Neural crest cell (in vitro differentiated cells): Measurements from ENCODE around the gene PPM1E. TPM values are rescaled to one million over a fixed set of nuclear protein-coding genes. Genes with fewer than 3 reads are reported as not detected.
A peak's percentile ranks its signal among the peaks of the same experiment; 100 is the strongest.

Source experiments
- DNase-seq: peaks from one replicate; pipeline ENCODE4 v3.0.0; 2021; ENCODE audit warnings: low read depth, mixed read lengths, low spot score
- H3K27ac Mint-ChIP-seq: one replicate; pipeline ENCODE4 v1.8.0; 2021; ENCODE audit warnings: mild to moderate bottlenecking, mixed read lengths; ENCODE audit not compliant: unreplicated experiment
- H3K27me3 Mint-ChIP-seq: 2 replicates; pipeline ENCODE4 v1.8.0; 2021; ENCODE audit warnings: low read depth, mild to moderate bottlenecking, mixed read lengths
- H3K36me3 Mint-ChIP-seq: 2 replicates; pipeline ENCODE4 v1.8.0; 2021; ENCODE audit warnings: low read depth, mild to moderate bottlenecking, mixed read lengths
- H3K4me1 Mint-ChIP-seq: 2 replicates; pipeline ENCODE4 v1.8.0; 2021; ENCODE audit warnings: mixed read lengths
- H3K4me3 Mint-ChIP-seq: one replicate; pipeline ENCODE4 v1.8.0; 2021; ENCODE audit warnings: mild to moderate bottlenecking, mixed read lengths
- H3K9me3 Mint-ChIP-seq: 2 replicates; pipeline ENCODE4 v1.8.0; 2021; ENCODE audit warnings: mixed read lengths
- CTCF ChIP-seq: fragments of 200-600 bp; sonication (generic); conservative IDR thresholded peaks from 2 replicates; pipeline ENCODE4 v1.5.0; 2021; ENCODE audit warnings: antibody characterized with exemption, mild to moderate bottlenecking
- total RNA-seq: library from RNA; stranded (reverse); gene quantifications from 2 replicates; pipeline ENCODE4 v1.2.1, GENCODE V29; 2021

PPM1E gene
- total RNA-seq, 1 donor from 2014 or later: 15.2 TPM

- Mint-ChIP-seq H3K9me3 (no peaks in the 10 kb centered on the region), H3K4me1 (peaks cover 18% of the 10 kb centered on the region), H3K27ac (peak overlapping the region; percentile 24), H3K4me3 (no peak overlapping the region), H3K27me3 (no peaks in the 10 kb centered on the region), H3K36me3 (peaks cover 7% of the 10 kb centered on the region)
- TF ChIP-seq CTCF: no peak
- DNase-seq: no peak
Measured at GRCh38 chr17:59026176-59026939, 270.7 kb downstream of the PPM1E start.

DNA sequence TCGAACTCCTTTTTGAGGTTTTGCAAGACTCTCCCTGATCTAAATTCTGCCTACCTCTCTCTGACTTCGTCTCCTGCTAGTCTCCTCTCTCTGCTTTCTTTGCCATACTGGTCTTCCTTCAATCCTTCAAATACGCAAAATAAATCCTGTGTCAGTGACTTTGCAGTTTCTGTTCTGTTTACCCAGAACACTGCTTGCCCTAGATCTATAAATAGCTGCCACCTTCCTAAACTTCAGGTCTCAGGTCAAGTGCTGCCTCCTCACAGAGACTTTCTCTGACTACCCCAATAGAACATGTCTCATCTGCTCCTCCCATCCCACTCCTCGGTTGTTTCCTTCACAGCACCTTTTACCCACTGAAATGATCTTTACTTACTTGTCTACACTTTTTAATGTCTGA is 272.1 kb downstream of the PPM1E start:
- Mint-ChIP-seq H3K4me1 (peaks cover 18% of the 10 kb centered on the region), H3K27ac (peak overlapping the region; percentile 8), H3K36me3 (peaks cover 5% of the 10 kb centered on the region), H3K27me3 (no peaks in the 10 kb centered on the region), H3K9me3 (no peaks in the 10 kb centered on the region), H3K4me3 (no peak overlapping the region)
- no peak for DNase-seq
- no peak for TF ChIP-seq CTCF

DNA sequence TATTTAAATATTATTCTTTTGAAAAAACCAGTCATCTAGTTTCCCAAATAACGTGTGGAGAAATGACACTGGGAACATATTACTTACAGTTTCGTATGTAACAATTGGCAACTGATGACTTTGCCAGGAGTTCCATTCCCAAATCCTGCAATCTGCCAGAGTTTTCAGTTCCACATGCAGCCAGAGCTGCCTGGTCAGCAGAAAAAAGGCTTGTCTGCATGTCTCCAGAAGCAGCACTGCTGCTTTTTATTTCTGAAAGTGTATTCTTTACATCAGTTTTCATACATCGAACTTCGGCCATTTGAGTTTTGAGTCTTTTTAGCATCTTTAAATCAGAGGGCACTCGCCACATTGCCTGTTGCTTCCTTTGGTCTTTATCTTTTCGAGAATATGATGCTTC is 272.7 kb downstream of the PPM1E start:
- DNase-seq: no peak
- H3K4me1 Mint-ChIP-seq: peaks cover 18% of the 10 kb centered on the region

DNA sequence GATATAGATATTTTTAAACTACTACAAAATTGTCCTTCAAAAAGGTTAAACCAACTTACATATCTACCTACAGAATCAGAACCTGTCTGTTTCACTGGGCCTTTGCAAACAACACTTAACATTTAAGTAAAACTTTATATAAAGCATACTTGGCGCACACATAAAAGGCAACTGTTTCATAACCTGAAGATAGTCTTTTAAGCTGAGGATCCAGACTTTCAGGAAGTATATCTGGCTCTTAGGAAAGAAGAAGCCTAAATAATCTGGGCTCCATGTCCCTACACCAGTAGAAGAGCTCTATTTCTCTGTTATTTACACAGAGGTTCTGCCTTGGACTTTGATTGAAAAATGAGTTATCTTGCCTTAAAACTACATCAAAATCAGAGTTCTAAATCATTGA is 275.2 kb downstream of the PPM1E start:
- Mint-ChIP-seq H3K27ac (no peak overlapping the region), H3K27me3 (no peaks in the 10 kb centered on the region), H3K9me3 (no peaks in the 10 kb centered on the region), H3K4me1 (peaks cover 18% of the 10 kb centered on the region), H3K4me3 (no peak overlapping the region), H3K36me3 (peaks cover 5% of the 10 kb centered on the region)
- DNase-seq: no peak
- TF ChIP-seq CTCF: no peak

More for the DNA sequence above, 272.7 kb downstream of the PPM1E start:
- Mint-ChIP-seq H3K27me3 (no peaks in the 10 kb centered on the region), H3K36me3 (peaks cover 5% of the 10 kb centered on the region), H3K27ac (no peak overlapping the region), H3K4me3 (no peak overlapping the region), H3K9me3 (no peaks in the 10 kb centered on the region)
- no peak for TF ChIP-seq CTCF

Other genes starting within 250 kb of the PPM1E start
- gene MTMR4, start 241.2 kb upstream of the PPM1E start, total RNA-seq: 97.4 and 102 TPM in 2 replicates
- 0.21 and 0.48 TPM in 2 replicates for gene TEX14, start 63.8 kb upstream of the PPM1E start, total RNA-seq
- gene RAD51C, start 63.3 kb upstream of the PPM1E start, total RNA-seq: 48.7 and 49.5 TPM in 2 replicates